ENCODE data around the gene TIPARP. TPM values are rescaled to one million over a fixed set of nuclear protein-coding genes. Genes with fewer than 3 reads are reported as not detected.
"Not testable (repeated sequence)": the region's sequence is repeated elsewhere in the genome, so short reads cannot be mapped to it uniquely, and the experiment has no call there.

TIPARP gene
- total RNA-seq, 4 donors from 2014 or later = 27.7 to 287 (median 98.7) TPM

GRCh38 chr3:156646958-156647357 lies 27.4 kb upstream of the TIPARP start:
- no peak for DNase-seq (ENCODE audit: low spot score)
- TF ChIP-seq CTCF (IDR thresholded peaks at IDR 0.05) = no peak
- no peak for ATAC-seq (ENCODE audit: low FRiP score)

GRCh38 chr3:156648086-156648485 lies 26.3 kb upstream of the TIPARP start:
- DNase-seq (ENCODE audit: low spot score) (no peak), ATAC-seq (ENCODE audit: low FRiP score) (no peak)
- TF ChIP-seq CTCF (IDR thresholded peaks at IDR 0.05) = no peak

DNA sequence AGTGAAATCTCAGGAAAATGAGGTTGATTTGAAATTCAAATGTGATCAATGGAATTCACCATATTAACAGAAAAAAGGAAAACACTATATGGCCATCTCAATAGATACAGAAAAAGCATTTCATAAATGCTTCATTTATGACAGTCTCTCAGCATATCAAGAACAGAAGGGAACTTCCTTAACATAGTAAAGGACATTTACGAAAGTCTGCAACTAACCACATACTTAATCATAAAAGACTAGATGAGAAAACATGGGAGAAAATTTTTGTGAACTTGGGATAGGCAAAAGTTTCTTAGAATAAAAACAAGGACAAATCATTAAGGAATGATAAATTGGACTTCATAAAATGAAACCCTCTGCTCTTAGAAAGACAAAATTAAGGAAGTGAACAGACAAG lies 24.7 kb upstream of the TIPARP start:
- no peak for ATAC-seq (ENCODE audit: low FRiP score)
- no peak for TF ChIP-seq CTCF (IDR thresholded peaks at IDR 0.05)
- no peak for DNase-seq (ENCODE audit: low spot score)

- ATAC-seq (ENCODE audit: low FRiP score); DNase-seq (ENCODE audit: low spot score): not testable (repeated sequence)
Observed at GRCh38 chr3:156652661-156653060, 21.7 kb upstream of the TIPARP start.

DNA sequence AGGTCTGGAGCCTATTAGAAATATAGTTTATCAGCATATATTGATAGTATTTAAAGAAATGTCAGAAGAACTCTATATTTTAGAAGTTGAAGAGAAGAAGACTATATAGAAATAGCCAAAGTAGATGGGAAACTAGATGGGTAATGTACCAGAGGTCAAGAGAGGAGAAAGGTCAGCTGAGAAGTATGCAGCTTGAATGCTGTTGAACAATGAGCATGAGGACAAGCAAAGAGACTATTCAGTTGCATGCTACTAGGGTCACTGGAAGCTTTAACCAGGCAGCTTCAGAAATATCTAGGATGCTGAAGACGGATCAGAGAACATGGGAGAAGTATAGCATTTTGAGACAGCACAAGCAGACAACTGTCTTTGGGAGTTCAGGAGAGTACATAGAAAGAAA lies 19.6 kb upstream of the TIPARP start:
- no peak for TF ChIP-seq CTCF (IDR thresholded peaks at IDR 0.05)
- ATAC-seq (ENCODE audit: low FRiP score) (no peak), DNase-seq (ENCODE audit: low spot score) (no peak)

GRCh38 chr3:156655819-156656550 lies 18.4 kb upstream of the TIPARP start:
- DNase-seq (ENCODE audit: low spot score) = no peak
- TF ChIP-seq CTCF (IDR thresholded peaks at IDR 0.05) = no peak
- no peak for ATAC-seq (ENCODE audit: low FRiP score)

DNA sequence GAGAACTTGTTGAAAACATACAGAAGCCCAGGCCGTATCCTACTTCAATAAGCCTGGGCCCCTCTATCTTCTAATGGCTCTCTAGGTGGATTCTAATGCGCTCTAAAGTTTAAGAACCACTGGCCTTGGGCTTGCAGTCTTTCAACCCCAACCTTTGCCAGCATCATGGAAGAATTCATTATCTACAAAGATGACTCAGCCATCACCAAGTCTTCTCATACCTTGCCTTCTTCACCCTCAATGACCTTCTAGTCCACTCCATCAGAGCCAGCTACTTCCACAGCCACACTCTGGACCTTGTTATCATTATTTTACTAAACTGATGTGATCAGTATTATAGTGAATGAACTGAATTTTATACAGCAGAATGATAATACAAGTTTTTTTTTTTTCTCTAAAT lies 16.9 kb upstream of the TIPARP start:
- DNase-seq (ENCODE audit: low spot score) (no peak), ATAC-seq (ENCODE audit: low FRiP score) (no peak)
- TF ChIP-seq CTCF (IDR thresholded peaks at IDR 0.05) = no peak
